Measurements from ENCODE around the gene TMOD1. TPM values are rescaled to one million over a fixed set of nuclear protein-coding genes. Genes with fewer than 3 reads are reported as not detected.

TMOD1 gene
- total and polyA plus RNA-seq, 2 of the 8 experiments (the other 6 are each of a cell fraction or from before 2014, with no cell fraction given): 0.17 to 0.88 TPM

GRCh38 chr9:97514531-97514930, 13.1 kb downstream of the TMOD1 start (continued):
- TF ChIP-seq CHD7 (IDR thresholded peaks at IDR 0.05; ENCODE audit: insufficient replicate concordance, low read length) (no peak), CTBP2 (IDR thresholded peaks at IDR 0.05; ENCODE audit: borderline replicate concordance, insufficient read depth, insufficient read length, low read length) (no peak), TAF7 (optimal IDR thresholded peaks at IDR 0.05; ENCODE audit: borderline replicate concordance, low read depth, low read length) (no peak), KDM1A (IDR thresholded peaks at IDR 0.05; ENCODE audit: borderline replicate concordance, low read length) (no peak), MAFK (IDR thresholded peaks at IDR 0.05; ENCODE audit: low read depth, low read length) (no peak), GABPA (IDR thresholded peaks at IDR 0.05; ENCODE audit: borderline replicate concordance, insufficient read depth, low read length) (no peak)

All from H1 (cell line).